GM19023 (cell line): ENCODE measurements around the gene UCP2.

Source experiments
- ATAC-seq: cut with Tn5 transposase; IDR thresholded peaks from one replicate; pipeline ENCODE4 v1.9.1; 2021; ENCODE audit warnings: mild to moderate bottlenecking, moderate library complexity; ENCODE audit not compliant: unreplicated experiment

UCP2 gene

GRCh38 chr11:73972620-73973449 lies 9.8 kb downstream of the UCP2 start:
- ATAC-seq: no peak

- ATAC-seq: no peak
Measured at GRCh38 chr11:73972187-73972586, 10.5 kb downstream of the UCP2 start.

- no peak for ATAC-seq
Measured at GRCh38 chr11:73971175-73971719, 11.4 kb downstream of the UCP2 start.

- ATAC-seq: no peak
Measured at GRCh38 chr11:73969991-73970800, 12.4 kb downstream of the UCP2 start.

GRCh38 chr11:73969091-73969490 lies 13.6 kb downstream of the UCP2 start:
- ATAC-seq: no peak

GRCh38 chr11:73968356-73968966 lies 14.2 kb downstream of the UCP2 start:
- no peak for ATAC-seq

GRCh38 chr11:73965764-73966121 lies 16.9 kb downstream of the UCP2 start:
- no peak for ATAC-seq

GRCh38 chr11:73965076-73965763 lies 17.4 kb downstream of the UCP2 start:
- ATAC-seq: no peak

DNA sequence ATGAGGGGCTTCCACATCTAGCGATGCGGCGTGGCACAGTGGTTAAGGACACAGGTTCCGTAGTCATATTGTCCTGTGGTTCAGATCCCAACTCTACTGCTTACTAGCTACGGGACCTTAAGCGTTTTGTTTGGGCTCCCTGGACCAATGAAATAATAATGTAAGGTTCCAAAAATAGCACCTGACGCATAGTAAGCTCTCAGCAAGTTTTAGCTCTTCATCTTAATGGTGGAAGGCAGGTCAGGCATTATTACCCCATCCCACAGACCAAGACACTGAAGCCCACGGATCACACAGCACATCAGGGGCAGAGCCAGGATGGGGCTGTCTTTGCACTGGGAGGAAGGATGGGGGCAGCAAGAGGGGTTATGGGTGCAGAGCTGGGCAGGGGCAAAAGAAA lies 18.8 kb downstream of the UCP2 start:
- ATAC-seq: no peak

- no peak for ATAC-seq
Measured at GRCh38 chr11:73962101-73962705, 20.4 kb downstream of the UCP2 start.

- no peak for ATAC-seq
Measured at GRCh38 chr11:73961321-73961720, 21.3 kb downstream of the UCP2 start.

DNA sequence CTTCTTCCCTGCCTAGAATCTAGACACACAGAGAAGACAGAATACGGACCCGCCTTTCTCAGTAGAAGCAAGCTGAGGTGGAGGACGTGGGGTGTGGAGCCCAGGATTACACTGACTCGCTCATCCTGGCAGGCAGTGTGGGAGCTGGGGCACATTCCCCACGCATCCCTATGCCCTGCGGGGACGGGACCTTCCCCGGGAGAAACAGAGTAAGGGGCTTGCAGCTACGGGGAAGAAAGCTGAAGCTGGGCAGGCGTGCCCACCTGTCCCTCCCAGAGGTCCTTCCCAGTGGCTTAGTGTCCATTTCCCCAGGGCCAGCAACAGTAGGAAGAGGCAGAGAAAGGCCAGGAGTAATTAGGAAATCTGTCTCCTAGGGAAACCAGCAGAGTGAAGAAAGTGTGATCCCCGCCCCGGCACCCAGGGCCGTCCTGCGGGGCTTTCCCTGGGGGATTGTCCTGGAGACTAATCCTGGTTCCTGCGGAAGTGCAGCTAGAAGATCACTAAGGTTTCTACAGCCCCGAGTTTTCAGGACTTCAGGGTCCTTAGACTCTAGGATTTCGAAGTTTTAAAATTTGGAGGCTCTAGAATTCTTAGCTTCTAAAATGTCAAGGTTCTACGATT lies 24.0 kb downstream of the UCP2 start:
- no peak for ATAC-seq

DNA sequence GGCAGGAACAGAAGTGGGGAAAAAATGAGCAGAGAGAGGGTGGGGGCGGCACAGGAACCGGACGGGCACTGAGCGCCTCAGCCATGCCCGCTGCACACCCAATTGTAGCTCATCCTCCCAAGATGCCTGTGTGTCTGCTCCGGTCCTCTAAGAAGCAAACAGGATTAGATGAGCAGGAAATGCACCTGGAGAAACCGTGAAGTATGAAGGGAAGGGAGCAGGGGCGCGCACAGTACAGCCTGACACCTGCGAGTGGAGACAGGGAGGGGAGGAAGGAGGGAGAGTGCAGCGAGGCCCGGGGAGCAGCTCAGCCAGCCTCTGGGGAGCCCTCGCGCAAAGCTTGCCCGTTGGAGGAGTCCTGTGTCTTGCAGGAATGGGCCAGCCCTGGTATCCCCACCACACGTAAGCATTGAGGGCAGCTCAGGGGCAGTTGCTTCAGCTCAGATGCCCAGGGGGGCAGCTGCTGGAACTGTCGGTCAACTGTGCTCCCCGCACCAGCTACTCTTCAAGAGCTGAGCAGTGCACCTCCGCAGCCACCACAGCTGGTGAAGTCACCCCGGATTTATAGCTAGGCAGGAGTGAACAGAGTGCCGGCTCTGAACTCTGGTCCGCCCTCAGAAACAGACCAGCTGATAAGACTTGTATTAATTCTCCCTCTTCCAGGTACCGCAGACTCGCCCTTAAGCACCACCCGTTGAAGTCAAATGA lies 24.8 kb downstream of the UCP2 start:
- ATAC-seq: no peak

- no peak for ATAC-seq
Measured at GRCh38 chr11:73956876-73957653, 25.6 kb downstream of the UCP2 start.

DNA sequence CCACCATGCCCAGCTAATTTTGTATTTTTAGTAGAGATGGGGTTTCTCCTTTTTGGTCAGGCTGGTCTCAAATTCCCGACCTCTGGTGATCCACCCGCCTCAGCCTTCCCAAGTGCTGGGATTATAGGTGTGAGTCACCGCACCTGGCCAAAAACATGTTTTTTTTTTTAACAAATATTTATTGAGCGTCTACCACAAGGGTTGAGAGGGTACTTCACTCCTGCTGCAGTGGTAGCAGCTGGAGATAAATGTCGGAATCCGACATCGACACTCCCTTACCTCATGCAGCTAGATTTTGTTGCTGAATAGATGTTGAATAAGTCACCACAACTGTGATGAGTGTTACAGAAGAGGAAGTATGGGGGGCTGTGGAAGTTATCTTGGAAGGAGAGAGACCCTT lies 30.8 kb downstream of the UCP2 start:
- ATAC-seq: no peak

DNA sequence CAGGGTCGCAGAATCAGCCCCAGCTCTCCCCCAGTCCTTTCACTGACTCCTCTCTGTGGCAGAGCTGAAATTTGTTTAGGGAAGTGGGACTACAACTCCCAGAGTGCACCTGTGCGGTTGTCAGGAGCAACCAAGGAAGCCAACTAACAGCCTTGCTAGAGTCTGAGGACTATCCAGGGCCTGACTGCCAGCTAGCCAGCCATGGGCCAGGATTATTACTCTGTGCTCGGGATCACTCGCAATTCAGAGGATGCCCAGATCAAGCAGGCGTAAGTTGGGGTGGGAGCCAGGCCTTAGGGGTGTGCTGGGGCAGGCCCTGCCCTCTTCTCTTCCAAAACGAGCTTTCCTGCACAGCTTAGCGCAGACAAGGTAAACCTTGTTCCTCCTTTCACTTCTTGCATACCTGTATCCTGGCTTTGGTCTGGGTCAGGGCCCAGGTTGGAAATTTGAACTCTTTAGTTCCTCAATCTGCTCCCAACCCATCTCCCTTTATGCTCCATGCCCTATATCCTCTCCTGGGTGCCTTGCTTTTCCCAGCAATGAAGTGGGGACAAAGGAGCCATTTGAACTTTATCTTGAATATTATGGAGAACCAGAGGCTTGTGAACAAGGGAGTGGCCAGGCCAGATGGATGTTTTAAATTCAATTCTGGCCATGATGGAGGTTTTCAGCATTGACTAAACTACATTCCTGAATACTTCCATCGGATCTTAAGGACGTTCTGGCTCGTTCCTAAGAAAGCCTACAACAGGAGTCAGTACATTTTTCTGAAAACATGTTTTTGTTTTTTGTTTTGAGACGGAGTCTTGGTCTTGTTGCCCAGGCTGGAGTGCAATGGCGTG lies 31.6 kb downstream of the UCP2 start, which contains the start of gene DNAJB13:
DNAJB13 (plus strand) TSS at position 158 of the 842 bp plus-strand sequence; CDS start at position 202, 44 bp downstream.
- peak; percentile 87 for ATAC-seq

DNA sequence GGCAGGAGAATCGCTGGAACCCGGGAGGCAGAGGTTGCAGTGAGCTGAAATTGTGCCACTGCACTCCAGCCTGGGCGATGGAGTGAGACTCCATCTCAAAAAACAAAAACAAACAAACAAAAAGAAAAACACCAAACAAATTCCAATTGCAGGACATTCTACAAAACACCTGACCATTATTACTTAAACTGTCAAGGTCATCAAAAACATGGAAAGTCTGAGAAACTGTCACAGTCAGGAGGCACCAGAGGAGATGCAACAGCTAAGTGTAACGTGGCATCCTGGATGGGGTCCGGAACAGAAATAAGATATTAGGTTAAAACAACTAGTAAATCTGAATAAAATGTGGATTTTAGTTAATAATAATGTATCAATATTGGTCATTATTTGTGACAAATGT lies 32.7 kb downstream of the UCP2 start:
- no peak for ATAC-seq

- ATAC-seq: no peak
Measured at GRCh38 chr11:73949246-73949645, 33.4 kb downstream of the UCP2 start.
